Ureter (tissue), 1 donor: ENCODE data around the gene GABRG3. TPM values are rescaled to one million over a fixed set of nuclear protein-coding genes. Genes with fewer than 3 reads are reported as not detected.
"Not testable (repeated sequence)": the region's sequence is repeated elsewhere in the genome, so short reads cannot be mapped to it uniquely, and the experiment has no call there.

Experiments used
- DNase-seq: peaks from one replicate; pipeline ENCODE4 v3.0.0-alpha.2; 2020; ENCODE audit warnings: low spot score
- total RNA-seq: library from RNA; stranded (reverse); gene quantifications from one replicate; pipeline ENCODE4 v1.2.4, GENCODE V29; 2023
- donor health status: DM: yes; HTN: yes; CAD: no.

Gene GABRG3
- total RNA-seq, 1 donor from 2014 or later = 1.6 TPM

GRCh38 chr15:27176785-27177406, 205.9 kb downstream of the GABRG3 start:
- DNase-seq = no peak

GRCh38 chr15:27179789-27180188, 208.8 kb downstream of the GABRG3 start:
- no peak for DNase-seq

GRCh38 chr15:27182561-27183110, 211.7 kb downstream of the GABRG3 start:
- no peak for DNase-seq

GRCh38 chr15:27183201-27183600, 212.2 kb downstream of the GABRG3 start:
- DNase-seq = no peak

GRCh38 chr15:27191515-27191914, 220.5 kb downstream of the GABRG3 start:
- DNase-seq = not testable (repeated sequence)

GRCh38 chr15:27196691-27197090, 225.7 kb downstream of the GABRG3 start:
- no peak for DNase-seq

GRCh38 chr15:27201425-27201824, 230.4 kb downstream of the GABRG3 start:
- no peak for DNase-seq

- DNase-seq = no peak
These were observed 239.2 kb downstream of the GABRG3 start for GRCh38 chr15:27210176-27210575.

GRCh38 chr15:27214032-27214431, 243.1 kb downstream of the GABRG3 start:
- no peak for DNase-seq

- DNase-seq = no peak
These were observed 244.0 kb downstream of the GABRG3 start for GRCh38 chr15:27214961-27215360.

- DNase-seq = no peak
These were observed 247.4 kb downstream of the GABRG3 start for GRCh38 chr15:27218426-27218825.

- DNase-seq = no peak
These were observed 248.7 kb downstream of the GABRG3 start for GRCh38 chr15:27219636-27220035.

- DNase-seq = no peak
These were observed 249.2 kb downstream of the GABRG3 start for GRCh38 chr15:27220199-27220598.

- no peak for DNase-seq
These were observed 251.5 kb downstream of the GABRG3 start for GRCh38 chr15:27222479-27222878.

GRCh38 chr15:27223179-27223578, 252.2 kb downstream of the GABRG3 start:
- no peak for DNase-seq

- no peak for DNase-seq
These were observed 260.8 kb downstream of the GABRG3 start for GRCh38 chr15:27231811-27232210.

- no peak for DNase-seq
These were observed 261.9 kb downstream of the GABRG3 start for GRCh38 chr15:27232876-27233275.

- no peak for DNase-seq
These were observed 263.6 kb downstream of the GABRG3 start for GRCh38 chr15:27234593-27234992.

GRCh38 chr15:27235161-27235560, 264.2 kb downstream of the GABRG3 start:
- DNase-seq = no peak

GRCh38 chr15:27235681-27236080, 264.7 kb downstream of the GABRG3 start:
- DNase-seq = no peak

- DNase-seq = no peak
These were observed 266.4 kb downstream of the GABRG3 start for GRCh38 chr15:27237319-27237939.

- no peak for DNase-seq
These were observed 267.2 kb downstream of the GABRG3 start for GRCh38 chr15:27238209-27238608.

- no peak for DNase-seq
These were observed 267.9 kb downstream of the GABRG3 start for GRCh38 chr15:27238707-27239423.
